HEK293T (cell line): ENCODE data around the gene ZGPAT.

Experiments used
- ELF4 ChIP-seq: fragments of 450-650 bp; IDR thresholded peaks from 2 replicates; pipeline ENCODE4 v1.6.1; 2017; ENCODE audit warnings: antibody characterized with exemption
- FOXK2 ChIP-seq: fragments of 450-650 bp; IDR thresholded peaks from 2 replicates; pipeline ENCODE4 v1.6.1; 2016; ENCODE audit warnings: mild to moderate bottlenecking
- HDGF ChIP-seq: fragments of 450-650 bp; IDR thresholded peaks from 2 replicates; pipeline ENCODE4 v1.6.1; 2017; ENCODE audit warnings: antibody characterized with exemption, borderline replicate concordance
- L3MBTL2 ChIP-seq: fragments of 450-650 bp; conservative IDR thresholded peaks from 2 replicates; pipeline ENCODE4 v1.6.1; 2016; ENCODE audit warnings: mild to moderate bottlenecking
- LEF1 ChIP-seq: fragments of 450-650 bp; IDR thresholded peaks from 2 replicates; pipeline ENCODE4 v1.6.1; 2017; ENCODE audit warnings: mild to moderate bottlenecking, borderline replicate concordance
- SP1 ChIP-seq: fragments of 450-650 bp; IDR thresholded peaks from 2 replicates; pipeline ENCODE4 v1.6.1; 2017
- SUZ12 ChIP-seq: fragments of 450-650 bp; IDR thresholded peaks from 2 replicates; pipeline ENCODE4 v1.6.1; 2016; ENCODE audit warnings: mild to moderate bottlenecking
- TARDBP ChIP-seq: fragments of 450-650 bp; IDR thresholded peaks from 2 replicates; pipeline ENCODE4 v1.6.1; 2016
- ZNF384 ChIP-seq: fragments of 450-650 bp; IDR thresholded peaks from 2 replicates; pipeline ENCODE4 v1.6.1; 2016

DNA sequence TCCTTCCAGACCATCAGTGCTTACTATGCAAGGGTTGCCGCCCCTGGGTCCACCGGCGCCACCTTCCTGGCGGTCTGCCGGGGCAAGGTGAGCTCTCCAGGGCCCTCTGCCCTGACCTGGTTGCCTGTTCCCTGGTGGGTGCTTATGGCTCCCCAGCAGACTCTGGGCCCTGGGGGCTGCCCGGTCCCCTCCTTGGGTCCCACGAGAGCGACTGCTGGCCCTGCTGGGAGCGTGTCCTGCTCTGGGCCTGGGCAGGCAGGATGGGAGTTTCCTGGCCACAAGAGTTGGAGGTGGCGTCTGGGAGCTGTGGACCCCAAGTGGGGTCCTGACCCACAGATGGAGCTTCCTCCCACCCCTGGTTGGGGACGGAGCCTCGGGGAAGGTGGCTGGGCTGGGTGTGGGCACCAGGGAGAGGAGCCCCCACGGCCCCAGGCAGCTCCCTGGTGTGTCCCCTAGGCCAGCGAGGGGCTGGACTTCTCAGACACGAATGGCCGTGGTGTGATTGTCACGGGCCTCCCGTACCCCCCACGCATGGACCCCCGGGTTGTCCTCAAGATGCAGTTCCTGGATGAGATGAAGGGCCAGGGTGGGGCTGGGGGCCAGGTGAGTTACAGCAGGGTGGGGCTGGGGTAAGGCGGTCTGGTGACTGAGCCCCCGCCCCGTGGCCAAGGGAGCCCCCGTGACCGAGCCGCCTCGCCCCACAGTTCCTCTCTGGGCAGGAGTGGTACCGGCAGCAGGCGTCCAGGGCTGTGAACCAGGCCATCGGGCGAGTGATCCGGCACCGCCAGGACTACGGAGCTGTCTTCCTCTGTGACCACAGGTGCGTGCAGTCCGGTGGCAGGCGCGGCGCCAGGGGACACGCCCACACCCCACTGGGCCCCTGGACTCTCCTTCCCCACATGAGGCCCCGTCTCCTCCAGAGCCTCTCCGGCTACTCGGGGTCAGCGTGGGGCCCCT, 18.5 kb upstream of the ZGPAT start:
- TF ChIP-seq FOXK2 (no peak), TARDBP (no peak), ZNF384 (no peak), HDGF (no peak), SUZ12 (no peak), ELF4 (no peak), SP1 (no peak), L3MBTL2 (no peak), LEF1 (no peak)
